Measurements from ENCODE around the gene OGT.
"Not testable (repeated sequence)": the region's sequence is repeated elsewhere in the genome, so short reads cannot be mapped to it uniquely, and the experiment has no call there.

OGT gene

GRCh38 chrX:71532753-71533425 is at the start of gene OGT:
OGT (plus strand) TSS chrX:71533104; CDS start chrX:71533300, 196 bp downstream.
- DNase-seq (ENCODE audit: low read depth in 2 of 2), result peak; percentile 94

GRCh38 chrX:71487814-71488213 is 45.1 kb upstream of the OGT start:
- no peak for DNase-seq (ENCODE audit: low read depth in 2 of 2)

- DNase-seq (ENCODE audit: low read depth in 2 of 2), result no peak
Measured at GRCh38 chrX:71489540-71489939, 43.4 kb upstream of the OGT start.

DNA sequence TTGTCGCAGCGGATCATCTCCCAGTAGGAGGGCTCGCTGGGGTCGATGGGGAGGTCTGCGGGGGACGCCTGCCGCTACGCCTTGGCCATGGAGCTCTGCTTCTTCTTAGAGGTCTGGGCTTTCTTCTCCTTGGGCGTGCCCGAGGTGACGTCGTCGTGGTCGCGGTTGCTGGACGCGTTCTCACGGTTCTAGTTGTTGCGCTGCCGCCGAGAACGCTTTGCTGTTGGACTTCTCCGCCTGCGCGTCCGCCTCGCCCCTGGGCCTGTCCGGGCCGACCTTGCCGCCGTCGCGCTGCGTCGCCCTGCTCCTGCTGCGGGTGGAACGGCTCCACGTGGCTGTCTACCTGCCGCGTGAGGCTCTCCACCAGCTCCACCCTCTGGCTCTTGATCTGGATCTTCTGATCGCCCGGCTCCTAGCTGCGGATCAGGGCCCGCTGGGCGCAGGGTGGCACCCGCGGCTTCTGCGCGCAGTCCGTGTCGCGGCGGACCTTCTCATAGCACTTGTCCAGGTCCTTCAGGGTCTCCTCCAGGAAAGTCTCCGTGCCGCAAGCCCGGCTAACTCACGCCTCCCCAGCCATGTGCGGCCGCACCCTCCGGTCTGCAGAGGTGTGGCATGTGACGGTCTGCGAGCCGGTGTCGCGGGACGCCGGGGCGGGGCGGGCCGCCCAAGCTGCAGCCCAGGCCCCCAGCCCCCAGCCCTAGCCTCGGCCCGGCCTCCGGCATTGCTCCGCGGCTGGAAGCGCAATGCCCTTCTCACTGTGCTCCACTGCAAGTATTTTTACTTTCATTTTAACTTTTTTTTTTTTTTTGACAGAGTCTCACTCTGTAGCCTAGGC is 40.5 kb upstream of the OGT start:
- no peak for DNase-seq (ENCODE audit: low read depth in 2 of 2)

DNA sequence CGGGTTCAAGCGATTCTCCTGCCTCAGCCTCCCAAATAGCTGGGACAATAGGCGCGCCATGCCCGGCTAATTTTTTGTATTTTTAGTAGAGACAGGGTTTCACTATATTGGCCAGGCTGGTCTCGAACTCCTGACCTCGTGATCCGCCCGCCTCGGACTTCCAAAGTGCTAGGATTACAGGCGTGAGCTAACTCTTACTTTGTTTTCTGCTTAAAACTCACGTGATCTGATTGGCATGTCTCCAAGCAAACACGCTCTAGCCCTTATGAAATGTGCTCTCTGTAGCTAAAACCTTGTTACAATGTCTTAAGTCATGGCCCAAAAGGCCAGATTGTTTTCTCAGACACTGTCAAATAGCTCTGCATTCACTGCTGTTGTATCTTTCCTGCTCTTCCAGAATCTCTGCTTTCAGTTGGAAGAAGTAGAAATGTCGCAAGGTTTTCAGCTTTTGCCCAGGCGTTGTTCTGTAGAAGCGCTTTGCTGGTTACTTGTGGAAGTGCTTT is 39.7 kb upstream of the OGT start:
- DNase-seq (ENCODE audit: low read depth in 2 of 2), result no peak

DNA sequence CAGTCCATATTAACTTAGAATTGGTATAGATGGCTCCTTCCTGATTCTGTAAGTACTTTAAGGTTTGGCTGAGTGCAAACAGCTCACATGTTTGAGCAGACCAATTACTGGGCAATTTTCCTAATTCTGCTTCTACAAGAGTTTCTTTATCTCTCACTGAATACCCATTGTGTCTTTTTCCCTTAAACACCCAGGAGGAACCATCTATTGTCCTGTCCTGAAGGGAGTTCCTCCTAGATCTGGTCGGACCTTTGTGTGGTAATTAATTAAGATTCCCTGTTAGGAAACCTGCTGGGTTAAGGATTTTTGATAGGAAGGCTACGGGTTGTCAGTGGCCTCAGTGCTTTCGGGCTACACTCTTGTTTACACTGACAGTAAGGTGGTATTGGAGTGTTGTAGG is 36.9 kb upstream of the OGT start:
- not testable (repeated sequence) for DNase-seq (ENCODE audit: low read depth in 2 of 2)

GRCh38 chrX:71496476-71496875 is 36.4 kb upstream of the OGT start:
- DNase-seq (ENCODE audit: low read depth in 2 of 2), result no peak

GRCh38 chrX:71502080-71502479 is 30.8 kb upstream of the OGT start:
- DNase-seq (ENCODE audit: low read depth in 2 of 2), result not testable (repeated sequence)

GRCh38 chrX:71504346-71504745 is 28.6 kb upstream of the OGT start:
- no peak for DNase-seq (ENCODE audit: low read depth in 2 of 2)

- no peak for DNase-seq (ENCODE audit: low read depth in 2 of 2)
Measured at GRCh38 chrX:71509289-71509688, 23.6 kb upstream of the OGT start.

- no peak for DNase-seq (ENCODE audit: low read depth in 2 of 2)
Measured at GRCh38 chrX:71510161-71510560, 22.7 kb upstream of the OGT start.

DNA sequence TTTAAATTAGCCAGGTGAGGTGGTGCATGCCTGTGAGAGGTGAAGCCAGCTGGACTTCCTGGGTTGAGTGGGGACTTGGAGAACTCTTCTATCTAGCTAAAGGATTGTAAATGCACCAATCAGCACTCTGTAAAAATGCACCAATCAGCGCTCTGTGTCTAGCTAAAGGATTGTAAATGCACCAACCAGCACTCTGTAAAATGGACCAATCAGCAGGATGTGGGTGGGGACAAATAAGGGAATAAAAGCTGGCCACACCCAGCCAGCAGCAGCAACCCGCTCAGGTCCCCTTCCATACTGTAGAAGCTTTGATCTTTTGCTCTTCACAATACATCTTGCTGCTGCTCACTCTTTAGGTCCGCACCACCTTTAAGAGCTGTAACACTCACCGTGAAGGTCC is 19.2 kb upstream of the OGT start:
- DNase-seq (ENCODE audit: low read depth in 2 of 2), result not testable (repeated sequence)

GRCh38 chrX:71514367-71515037 is 18.4 kb upstream of the OGT start:
- no peak for DNase-seq (ENCODE audit: low read depth in 2 of 2)

DNA sequence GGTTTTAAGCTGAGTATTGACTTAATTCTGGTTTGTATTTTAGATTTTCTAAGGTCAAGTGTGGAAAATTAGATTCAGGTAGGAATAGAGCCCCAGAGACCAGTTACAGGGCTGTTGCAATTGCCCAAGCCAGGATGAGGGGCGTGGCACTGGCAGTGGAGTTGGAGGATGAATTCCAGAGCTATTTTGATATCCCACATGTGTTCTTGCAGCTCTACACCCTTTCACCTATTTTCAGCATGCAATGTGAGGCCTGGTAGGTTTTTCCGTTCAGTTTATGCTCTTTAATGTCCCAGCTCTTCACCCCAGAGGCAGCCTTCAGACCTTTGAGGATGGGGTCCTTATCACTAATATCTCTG is 17.9 kb upstream of the OGT start:
- DNase-seq (ENCODE audit: low read depth in 2 of 2), result no peak

DNA sequence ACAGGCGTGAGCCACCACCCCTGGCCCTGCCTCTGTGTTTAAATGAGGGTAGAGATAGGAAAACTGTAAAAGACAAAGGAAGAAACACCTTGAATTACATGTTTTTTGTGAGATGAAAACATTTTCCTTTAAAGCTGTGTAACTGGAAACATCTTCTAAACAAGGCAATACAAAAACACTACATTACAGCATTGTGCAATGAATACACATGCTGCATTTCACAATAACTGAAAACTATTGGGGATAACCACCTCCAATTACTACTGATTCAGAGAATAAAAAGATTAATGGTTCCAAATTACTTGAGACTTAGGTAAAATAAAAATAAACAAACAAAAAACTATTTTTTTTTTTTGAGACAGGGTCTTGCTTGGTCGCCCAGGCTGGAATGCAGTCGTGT is 7.6 kb upstream of the OGT start:
- DNase-seq (ENCODE audit: low read depth in 2 of 2), result no peak

DNA sequence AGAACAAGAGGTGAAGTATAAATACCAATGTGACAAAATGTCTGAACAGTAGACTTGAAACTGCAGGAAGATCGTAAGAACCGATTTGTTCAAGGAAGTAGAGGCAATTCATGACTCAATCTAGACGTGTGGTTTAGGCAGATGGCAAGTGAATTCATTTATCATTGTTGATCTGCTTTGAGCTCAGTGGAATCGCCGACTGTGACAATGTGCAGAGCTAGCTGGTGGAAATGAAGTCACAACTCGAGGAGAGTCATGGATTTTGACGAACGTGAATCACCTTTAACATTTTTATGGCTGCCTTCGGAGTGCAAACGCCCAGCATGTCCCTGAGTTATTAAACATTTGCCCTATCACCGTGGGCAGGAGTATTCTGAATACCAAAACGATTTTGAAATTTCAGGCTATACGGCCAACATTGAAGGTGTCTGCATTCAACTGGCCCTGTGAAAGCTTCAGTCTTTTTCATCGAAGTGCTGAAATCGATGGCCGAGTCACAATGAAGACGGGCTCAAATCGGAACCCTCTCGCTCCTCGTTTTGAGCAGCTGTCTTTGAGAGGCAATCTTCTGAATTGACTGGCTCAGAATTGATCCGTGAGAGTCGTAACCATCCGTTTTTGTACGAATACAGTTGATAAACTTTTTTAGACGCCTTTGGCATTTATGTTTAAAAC is 689 bp upstream of the OGT start:
- no peak for DNase-seq (ENCODE audit: low read depth in 2 of 2)

- no peak for DNase-seq (ENCODE audit: low read depth in 2 of 2)
Measured at GRCh38 chrX:71533516-71533850, 579 bp downstream of the OGT start.

DNA sequence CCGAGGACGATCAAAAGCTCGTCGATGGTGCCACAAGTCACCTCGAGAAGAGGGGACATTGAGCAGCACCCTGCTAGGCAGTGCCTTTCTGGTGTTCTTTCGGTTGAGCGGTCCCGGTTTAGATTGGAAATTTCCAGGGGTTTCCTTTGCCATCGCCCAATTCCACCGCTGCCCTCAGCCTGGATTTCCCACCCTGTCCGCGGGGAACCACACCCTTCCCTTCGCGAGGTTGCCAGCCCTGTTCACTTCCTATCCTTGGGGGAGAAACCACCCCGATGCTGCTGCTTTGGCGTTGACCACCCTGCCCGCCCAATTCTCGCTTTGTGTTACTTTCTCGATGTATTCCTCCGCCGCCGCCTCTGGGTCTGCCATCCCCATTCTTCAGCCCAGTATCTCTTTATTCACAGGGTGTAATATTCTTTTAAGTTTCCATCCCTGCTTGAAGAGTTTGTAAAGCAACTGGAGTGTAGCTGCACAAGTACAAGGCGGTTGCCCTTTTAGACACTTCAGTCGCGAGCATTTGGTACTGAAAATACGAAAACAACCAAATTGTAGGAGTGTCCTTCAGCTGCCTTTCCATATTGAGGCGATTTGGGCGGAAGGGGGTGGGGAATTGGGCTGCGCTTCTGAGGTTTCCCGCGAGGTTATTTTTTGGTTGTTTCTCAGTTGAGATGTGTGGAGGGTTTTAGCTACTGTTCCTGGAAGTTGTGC is 1.1 kb downstream of the OGT start:
- DNase-seq (ENCODE audit: low read depth in 2 of 2), result no peak

GRCh38 chrX:71534773-71535544 is 2.1 kb downstream of the OGT start:
- DNase-seq (ENCODE audit: low read depth in 2 of 2), result no peak

DNA sequence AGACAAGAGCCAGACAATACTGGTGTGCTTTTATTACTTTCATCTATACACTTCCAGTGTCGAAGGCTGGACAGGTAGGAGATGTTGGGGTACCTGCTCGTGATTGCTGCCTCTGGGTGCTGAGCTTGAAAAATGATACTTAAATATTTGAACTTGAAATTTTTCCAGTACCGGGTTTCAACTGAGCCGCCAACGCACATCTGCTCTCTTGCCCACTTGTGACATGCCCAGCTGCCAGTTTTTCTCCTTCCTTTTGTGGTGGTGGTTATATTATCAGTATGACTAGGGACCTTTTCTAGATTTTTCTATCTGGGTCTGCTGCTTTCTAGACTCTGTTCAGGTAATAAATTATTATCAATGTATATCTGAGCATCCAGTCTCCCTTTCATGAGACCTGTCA is 3.4 kb downstream of the OGT start:
- no peak for DNase-seq (ENCODE audit: low read depth in 2 of 2)

DNA sequence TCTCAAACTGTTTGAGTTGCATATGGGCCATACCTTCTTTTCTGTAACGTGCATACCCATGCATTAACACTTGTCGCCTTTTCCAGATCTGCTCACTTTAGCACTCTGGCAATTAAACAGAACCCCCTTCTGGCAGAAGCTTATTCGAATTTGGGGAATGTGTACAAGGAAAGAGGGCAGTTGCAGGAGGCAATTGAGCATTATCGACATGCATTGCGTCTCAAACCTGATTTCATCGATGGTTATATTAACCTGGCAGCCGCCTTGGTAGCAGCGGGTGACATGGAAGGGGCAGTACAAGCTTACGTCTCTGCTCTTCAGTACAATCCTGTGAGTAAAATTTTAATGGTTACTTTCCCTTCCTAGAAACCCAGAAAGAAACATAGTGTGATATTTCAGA is 4.8 kb downstream of the OGT start:
- no peak for DNase-seq (ENCODE audit: low read depth in 2 of 2)

Measured in fibroblast of skin of left quadriceps (primary cell).